KOPT-K1 (cell line): ENCODE results near the gene C5orf15.
A peak's percentile ranks its signal among the peaks of the same experiment; 100 is the strongest.

ENCODE experiments used
- H3K27ac ChIP-seq: fragments of 200-600 bp; sonication (generic); 2 replicates; pipeline ENCODE4 v1.5.1; 2016; ENCODE audit warnings: antibody characterized with exemption, mild to moderate bottlenecking, low read depth, low read length; ENCODE audit not compliant: poor library complexity, severe bottlenecking
- H3K36me3 ChIP-seq: fragments of 200-600 bp; sonication (generic); 2 replicates; pipeline ENCODE4 v1.5.1; 2017; ENCODE audit warnings: antibody characterized with exemption, mild to moderate bottlenecking, low read length, moderate library complexity; ENCODE audit not compliant: insufficient read depth
- H3K9me3 ChIP-seq: fragments of 200-600 bp; sonication (generic); 2 replicates; pipeline ENCODE4 v1.5.1; 2017; ENCODE audit warnings: antibody characterized with exemption, low read length, mild to moderate bottlenecking; ENCODE audit not compliant: insufficient read depth, poor library complexity, severe bottlenecking

C5orf15 gene

DNA sequence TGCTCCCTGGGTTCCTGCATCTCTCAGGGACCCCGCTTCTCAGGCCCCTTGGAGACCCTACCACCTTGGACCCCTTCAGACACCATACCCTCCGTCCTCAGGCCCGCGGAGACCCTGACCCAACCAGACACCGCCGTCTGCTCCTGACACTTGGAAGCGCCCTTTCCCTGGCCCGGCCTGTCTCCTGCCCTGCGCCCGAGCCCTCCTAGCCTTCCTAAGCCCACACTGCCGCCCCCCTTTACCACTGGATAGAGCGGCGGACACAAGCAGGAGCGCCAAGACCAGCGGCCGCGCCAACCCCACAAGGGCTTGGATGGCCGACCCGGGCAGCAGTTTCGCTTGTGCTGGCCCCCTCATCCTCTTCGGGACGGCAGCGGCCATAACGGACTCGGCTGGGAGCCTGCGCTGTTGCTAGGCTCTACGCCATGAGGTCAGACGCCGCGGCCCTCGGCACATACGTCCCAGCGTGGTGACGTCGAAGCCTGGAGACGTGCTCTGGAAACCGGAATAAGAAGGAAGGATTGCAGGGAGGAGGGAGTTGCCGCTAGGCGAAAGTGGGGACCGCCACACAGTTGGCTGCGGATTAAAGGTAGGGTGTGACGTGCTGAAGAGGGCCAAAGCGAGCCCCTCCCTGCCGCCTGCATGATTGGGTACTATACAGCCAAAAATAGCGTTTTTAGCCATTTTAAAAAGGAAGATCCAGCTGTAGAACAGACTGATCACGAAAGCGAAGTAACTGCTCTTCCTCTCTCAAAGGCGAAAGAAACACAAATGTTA, at the start of gene C5orf15:
Gene C5orf15 (minus strand): TSS at position 422 of the 777 bp plus-strand sequence. CDS start 41 bp downstream, at position 381.
- Histone ChIP-seq H3K36me3 (peaks cover 33% of the 10 kb centered on the region), H3K9me3 (peaks cover 9% of the 10 kb centered on the region), H3K27ac (peak within 1 kb of the TSS; percentile 72)

DNA sequence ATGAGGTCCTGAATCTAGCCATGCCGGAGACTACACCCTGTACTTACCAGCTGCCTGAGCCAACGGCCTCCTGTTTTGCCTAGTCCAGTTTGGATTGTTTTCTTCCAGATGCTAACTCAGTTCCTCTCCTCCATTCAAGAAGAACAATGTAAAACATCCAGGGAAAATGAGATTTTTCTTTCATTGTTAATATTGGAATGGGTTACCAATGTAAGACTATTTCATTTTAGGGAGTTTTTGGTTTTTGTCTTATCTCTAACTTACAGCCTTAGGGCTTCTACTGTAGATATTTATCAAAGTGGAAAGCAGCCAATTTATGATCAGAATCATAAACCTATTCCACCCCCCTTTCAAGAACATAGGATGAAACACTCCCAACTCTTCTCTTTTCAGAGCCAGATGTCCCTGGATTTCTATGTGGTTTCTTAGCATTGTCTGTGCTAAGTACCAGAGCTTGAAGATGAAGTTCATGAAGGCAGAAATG, 39.9 kb upstream of the C5orf15 start:
- Histone ChIP-seq H3K9me3 (no peaks in the 10 kb centered on the region), H3K36me3 (no peaks in the 10 kb centered on the region), H3K27ac (no peak overlapping the region)

GRCh38 chr5:134007581-134008265, 39.3 kb upstream of the C5orf15 start:
- no peak overlapping the region for H3K27ac ChIP-seq
- H3K36me3 ChIP-seq, result peaks cover 4% of the 10 kb centered on the region; the same call in 1 of the 2 replicates
- no peaks in the 10 kb centered on the region for H3K9me3 ChIP-seq

- peak overlapping the region; percentile 97 for H3K27ac ChIP-seq
- peaks cover 20% of the 10 kb centered on the region for H3K36me3 ChIP-seq
- no peaks in the 10 kb centered on the region for H3K9me3 ChIP-seq
These were observed 37.7 kb upstream of the C5orf15 start for GRCh38 chr5:134006115-134006514.

DNA sequence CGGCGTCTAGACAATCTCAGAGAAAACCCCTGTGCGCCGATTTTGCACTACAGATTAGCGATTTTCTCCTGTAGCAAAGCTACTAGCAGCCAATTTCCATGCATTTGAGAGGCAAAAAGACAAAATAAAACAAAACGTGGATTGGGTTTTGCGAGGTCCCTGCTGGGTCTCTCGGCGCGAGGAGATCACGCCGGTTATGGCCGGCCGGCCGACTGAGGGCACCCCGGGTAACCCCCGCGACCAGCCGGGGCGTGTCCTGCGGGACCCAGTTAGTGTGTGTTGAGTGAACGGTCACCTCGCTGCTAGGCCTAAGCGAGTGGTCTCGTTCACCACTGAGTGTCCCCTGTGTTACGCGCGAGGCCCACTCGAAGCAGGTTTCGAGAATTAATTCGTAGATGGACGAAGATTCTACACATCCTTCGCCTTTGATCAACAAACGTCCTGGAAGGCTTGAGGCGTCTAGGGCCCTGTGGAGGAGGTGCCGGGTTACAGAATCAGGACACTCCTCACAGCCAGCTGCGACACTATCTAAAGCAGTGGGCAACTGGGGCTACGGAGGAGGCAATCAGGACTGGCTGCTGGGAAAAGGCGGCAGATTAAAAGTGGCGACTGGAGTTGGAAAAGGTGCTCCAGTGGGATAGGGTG, 37.1 kb upstream of the C5orf15 start:
- no peaks in the 10 kb centered on the region for H3K9me3 ChIP-seq
- peak overlapping the region; percentile 97 for H3K27ac ChIP-seq
- H3K36me3 ChIP-seq, result peaks cover 26% of the 10 kb centered on the region

- H3K36me3 ChIP-seq, result peaks cover 33% of the 10 kb centered on the region
- no peaks in the 10 kb centered on the region for H3K9me3 ChIP-seq
- peak within 1 kb of the TSS; percentile 97 for H3K27ac ChIP-seq
These were observed 36.4 kb upstream of the C5orf15 start, which contains the start of gene VDAC1 for GRCh38 chr5:134004626-134005416. TSS of gene VDAC1 (minus strand) at chr5:134004975. CDS start at chr5:133993012, 11,963 bp downstream.

DNA sequence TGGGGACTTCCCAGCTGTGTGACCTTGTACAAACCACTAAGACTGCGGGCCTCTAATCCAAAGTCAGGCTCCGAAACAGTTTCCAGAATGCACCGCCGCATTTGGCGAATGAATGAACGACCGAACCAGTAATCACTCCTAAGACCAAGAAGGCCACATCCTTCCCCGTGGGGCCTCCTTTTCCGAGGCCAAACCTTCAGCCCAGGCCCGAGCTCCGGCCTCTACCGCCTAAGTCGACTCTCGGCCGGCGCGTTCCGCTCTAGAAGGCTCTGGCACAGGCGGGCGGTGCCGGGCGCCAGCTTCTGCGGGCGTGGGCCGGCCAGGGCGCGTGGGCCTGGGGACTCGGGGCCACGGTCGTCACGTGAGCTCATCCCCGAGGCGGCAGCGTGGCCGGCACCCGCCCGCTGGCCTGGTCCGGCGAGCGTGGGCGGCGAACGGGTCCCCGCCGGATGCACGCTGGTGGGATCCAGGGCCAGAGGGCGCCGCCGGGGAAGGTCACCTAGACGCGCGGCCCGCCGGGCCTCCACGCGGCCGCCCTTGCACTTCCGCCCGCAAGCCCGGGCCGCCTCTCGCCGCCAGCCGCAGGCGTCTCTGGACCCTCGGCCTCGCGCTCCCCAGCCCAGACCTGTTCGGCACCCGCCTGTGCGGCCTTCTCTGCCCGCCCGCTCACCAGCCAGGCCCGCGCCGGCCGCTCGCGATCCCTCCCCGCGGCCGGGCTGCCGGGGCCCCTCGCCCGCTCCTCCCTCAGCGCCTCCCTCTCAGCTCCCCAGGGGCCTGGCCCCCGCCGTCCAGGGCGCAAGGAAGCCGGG, 35.6 kb upstream of the C5orf15 start:
- Histone ChIP-seq H3K9me3 (no peaks in the 10 kb centered on the region), H3K36me3 (peaks cover 40% of the 10 kb centered on the region), H3K27ac (peak overlapping the region; percentile 97)

GRCh38 chr5:134003064-134003816, 34.8 kb upstream of the C5orf15 start:
- Histone ChIP-seq H3K27ac (peak overlapping the region; percentile 97), H3K9me3 (no peaks in the 10 kb centered on the region), H3K36me3 (peaks cover 40% of the 10 kb centered on the region)

DNA sequence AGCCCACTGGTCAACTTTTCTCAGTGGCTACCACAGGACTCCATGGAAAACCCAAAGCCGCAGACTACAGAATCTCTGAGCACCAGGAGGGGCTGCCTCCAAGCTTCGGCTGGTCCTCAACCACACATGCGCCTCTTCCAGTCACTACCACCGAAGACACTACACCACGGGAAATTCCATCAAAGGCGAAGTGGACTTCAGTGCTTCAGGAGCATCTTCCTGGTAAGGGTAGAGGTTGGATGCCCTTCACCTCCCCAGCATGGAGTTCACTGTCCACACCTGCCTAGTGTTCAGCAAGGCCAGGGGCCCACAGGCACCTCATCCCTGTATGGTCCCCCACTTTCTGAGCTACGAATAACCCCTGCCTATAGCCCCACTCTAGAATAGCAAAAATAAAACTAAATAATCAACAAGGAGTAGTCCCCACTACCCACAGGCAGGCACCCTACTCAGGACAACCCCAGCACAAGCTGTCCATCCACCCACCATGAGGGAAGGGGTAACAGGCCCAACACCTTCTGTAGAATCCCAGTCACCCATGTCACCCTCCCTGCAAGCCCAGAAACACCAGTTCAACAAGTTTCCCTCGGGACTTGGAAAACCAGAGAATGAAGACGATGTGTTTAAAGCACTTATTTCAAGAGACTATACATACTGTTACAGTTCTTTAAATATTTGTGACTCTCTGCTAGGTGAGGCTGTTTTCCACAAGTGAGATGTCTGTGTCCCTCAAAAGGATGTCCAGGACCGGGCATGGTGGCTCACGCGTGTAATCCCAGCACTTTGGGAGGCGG, 33.7 kb upstream of the C5orf15 start:
- H3K27ac ChIP-seq, result peak overlapping the region; percentile 97
- H3K36me3 ChIP-seq, result peaks cover 40% of the 10 kb centered on the region
- no peaks in the 10 kb centered on the region for H3K9me3 ChIP-seq

DNA sequence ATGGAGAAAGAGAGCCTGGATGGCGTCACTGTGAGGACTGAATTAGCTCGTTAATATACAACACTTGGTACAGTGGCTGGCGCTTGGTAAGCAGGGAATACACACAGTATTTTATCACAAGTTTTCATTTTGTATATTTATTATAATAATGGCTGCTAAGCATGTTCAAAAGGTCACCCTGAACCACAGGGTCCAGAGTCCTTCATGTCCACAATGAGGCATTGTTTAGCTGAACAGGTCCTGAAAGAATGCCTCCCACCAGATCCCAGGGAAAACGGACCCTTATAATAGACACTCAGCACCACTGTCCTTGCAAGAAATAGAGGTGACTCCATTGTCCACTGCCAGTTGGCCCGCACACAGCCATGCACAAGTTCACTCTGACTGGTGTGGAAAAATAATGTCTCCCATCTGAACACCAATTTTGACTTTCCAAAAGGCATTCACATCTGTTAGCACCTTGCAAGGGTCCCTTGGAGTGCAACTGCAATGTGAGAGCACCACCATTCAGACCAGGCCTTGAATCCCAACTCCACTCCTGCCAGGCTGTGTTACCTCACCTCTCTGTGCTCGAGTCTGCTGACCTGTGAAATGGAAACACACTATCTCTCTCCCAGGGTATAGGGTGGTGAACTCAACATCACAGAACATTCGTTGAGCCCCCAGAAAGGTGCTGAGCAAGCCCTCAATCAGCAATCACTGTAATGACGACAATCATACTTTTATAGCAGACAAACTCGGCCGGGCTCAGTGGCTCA, 32.5 kb upstream of the C5orf15 start:
- H3K36me3 ChIP-seq, result peaks cover 44% of the 10 kb centered on the region
- no peak overlapping the region for H3K27ac ChIP-seq
- H3K9me3 ChIP-seq, result no peaks in the 10 kb centered on the region

DNA sequence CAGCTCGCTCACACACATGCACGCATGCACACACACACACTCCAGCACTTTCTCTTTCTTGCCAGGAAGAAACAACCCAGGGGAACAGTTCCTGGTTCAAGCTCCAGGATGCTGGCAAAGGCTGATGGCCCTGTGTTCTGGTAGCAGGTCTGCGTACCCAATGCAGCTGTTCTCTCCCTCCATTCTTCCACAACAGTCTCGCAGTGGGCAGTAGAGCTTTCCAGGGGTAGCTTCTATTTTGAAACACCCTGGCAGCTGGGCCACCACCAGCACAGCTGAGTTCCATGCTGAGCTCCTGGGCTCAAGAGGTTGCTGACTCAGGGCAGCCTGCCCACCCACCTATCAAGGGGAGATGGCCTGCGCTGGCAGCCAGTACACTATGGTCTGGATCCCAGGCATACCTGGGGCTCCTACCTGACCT, 31.7 kb upstream of the C5orf15 start:
- Histone ChIP-seq H3K36me3 (peaks cover 46% of the 10 kb centered on the region), H3K27ac (no peak overlapping the region), H3K9me3 (no peaks in the 10 kb centered on the region)

DNA sequence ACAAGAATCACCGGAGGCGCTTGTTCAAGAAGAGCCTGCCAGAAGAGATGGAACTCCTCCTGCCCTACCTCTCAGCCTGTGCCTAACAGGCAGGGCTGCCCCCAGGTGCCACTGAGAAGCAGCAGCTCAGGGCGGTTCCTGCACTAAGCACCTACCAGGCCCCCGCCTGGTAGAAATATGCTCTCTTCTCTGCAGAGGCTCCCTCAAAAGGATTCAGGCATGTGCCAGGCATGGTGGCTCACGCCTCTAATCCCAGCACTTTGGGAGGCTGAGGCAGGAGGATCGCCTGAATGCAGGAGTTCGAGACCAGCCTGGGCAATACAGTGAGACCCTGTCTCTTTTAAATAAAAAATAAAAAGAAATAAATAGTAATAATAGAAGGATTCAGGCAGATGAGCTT, 30.4 kb upstream of the C5orf15 start:
- H3K27ac ChIP-seq, result no peak overlapping the region
- peaks cover 46% of the 10 kb centered on the region for H3K36me3 ChIP-seq
- no peaks in the 10 kb centered on the region for H3K9me3 ChIP-seq
